Esophagus muscularis mucosa (tissue), 3 donors: ENCODE measurements around the gene PIK3R3.

Source experiments
- CTCF ChIP-seq, 3 experiments: fragments of 200-600 bp in 2 of 3; fragments of 450-650 bp in 1 of 3; sonication (generic) in 2 of 3; IDR thresholded peaks; one replicate each; pipeline ENCODE4 v1.5.1; 2017 to 2019; ENCODE audit warnings: antibody characterized with exemption in 3 of 3, mild to moderate bottlenecking in 2 of 3, moderate library complexity in 1 of 3
- POLR2A ChIP-seq: fragments of 450-650 bp; IDR thresholded peaks from one replicate; pipeline ENCODE4 v1.6.1; 2017; ENCODE audit warnings: antibody characterized with exemption, moderate library complexity, mild to moderate bottlenecking, low read depth
- POLR2AphosphoS5 ChIP-seq, 2 donors: sonication (generic); formaldehyde crosslinking; IDR thresholded peaks; one replicate each; pipeline ENCODE4 v1.6.1; 2017; ENCODE audit warnings: antibody characterized with exemption in 2 of 2

DNA sequence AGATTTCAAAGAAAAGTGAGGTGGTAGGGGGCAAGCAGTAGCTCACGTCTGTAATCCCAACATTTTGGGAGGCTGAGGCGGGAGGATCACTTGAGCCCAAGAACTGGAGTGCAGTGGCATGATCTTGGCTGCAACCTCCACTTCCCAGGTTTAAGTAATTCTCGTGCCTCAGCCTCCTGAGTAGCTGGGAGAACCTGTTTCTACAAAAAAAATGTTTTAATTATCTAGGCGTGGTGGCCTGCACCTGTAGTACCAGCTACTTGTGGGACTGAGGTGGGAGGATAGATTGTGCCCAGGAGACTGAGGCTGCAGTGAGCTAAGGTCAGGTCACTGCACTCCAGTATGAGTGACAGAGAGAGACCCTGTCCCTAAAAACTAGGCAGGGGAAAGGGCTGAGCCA lies 39.9 kb upstream of the PIK3R3 start:
- no peak for TF ChIP-seq POLR2A
- TF ChIP-seq CTCF (IDR thresholded peaks at IDR 0.05) = no peak
- TF ChIP-seq POLR2AphosphoS5 (IDR thresholded peaks at IDR 0.05) = no peak
